HG03520 (cell line): ENCODE measurements around the gene SIT1.
A peak's percentile ranks its signal among the peaks of the same experiment; 100 is the strongest.
"Not testable (repeated sequence)": the region's sequence is repeated elsewhere in the genome, so short reads cannot be mapped to it uniquely, and the experiment has no call there.

Source experiments
- ATAC-seq: cut with Tn5 transposase; IDR thresholded peaks from one replicate; pipeline ENCODE4 v1.9.1; 2021; ENCODE audit warnings: mild to moderate bottlenecking, moderate library complexity; ENCODE audit not compliant: unreplicated experiment

SIT1 gene

GRCh38 chr9:35638751-35639150 lies 12.0 kb downstream of the SIT1 start:
- ATAC-seq: not testable (repeated sequence)

- ATAC-seq: not testable (repeated sequence)
Observed at GRCh38 chr9:35637427-35637955, 13.2 kb downstream of the SIT1 start.

GRCh38 chr9:35636877-35637246 lies 13.9 kb downstream of the SIT1 start:
- not testable (repeated sequence) for ATAC-seq

DNA sequence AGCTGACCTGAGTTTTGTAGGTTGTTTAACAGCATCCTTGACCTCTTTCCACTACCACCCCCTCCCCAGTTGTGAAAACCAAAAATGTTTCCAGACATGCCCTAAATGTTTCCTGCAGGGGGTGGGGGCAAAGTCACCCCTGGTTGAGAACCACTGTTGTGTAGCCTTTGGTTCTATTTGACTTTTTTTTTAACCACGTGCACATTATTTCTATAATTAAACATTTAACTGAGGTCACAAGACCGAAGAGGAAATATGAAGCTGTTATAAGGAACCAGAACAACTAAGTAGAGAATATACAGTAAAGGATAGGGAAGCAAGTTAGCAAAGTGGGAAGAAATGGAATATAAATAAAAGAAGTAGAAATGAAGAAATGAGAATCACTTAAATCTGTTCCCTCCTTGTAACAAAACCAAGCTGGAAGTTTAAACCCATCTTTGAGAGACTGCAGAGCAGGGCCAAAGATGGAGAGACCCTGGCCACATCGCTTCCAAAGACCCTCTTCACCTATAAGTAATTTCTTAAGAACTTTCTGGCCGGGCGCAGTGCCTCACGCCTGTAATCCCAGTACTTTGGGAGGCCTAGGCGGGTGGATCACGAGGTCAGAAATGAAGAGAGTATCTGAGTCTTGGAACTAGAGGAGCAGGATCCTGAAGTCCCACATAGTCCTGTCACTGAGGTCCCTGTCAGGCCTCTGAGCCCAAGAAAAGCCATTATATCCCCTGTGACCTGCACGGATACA lies 14.4 kb downstream of the SIT1 start:
- no peak for ATAC-seq

- no peak for ATAC-seq
Observed at GRCh38 chr9:35635730-35636129, 15.0 kb downstream of the SIT1 start.

- ATAC-seq: no peak
Observed at GRCh38 chr9:35629597-35629996, 21.1 kb downstream of the SIT1 start.

GRCh38 chr9:35628389-35628991 lies 22.2 kb downstream of the SIT1 start:
- ATAC-seq: no peak

DNA sequence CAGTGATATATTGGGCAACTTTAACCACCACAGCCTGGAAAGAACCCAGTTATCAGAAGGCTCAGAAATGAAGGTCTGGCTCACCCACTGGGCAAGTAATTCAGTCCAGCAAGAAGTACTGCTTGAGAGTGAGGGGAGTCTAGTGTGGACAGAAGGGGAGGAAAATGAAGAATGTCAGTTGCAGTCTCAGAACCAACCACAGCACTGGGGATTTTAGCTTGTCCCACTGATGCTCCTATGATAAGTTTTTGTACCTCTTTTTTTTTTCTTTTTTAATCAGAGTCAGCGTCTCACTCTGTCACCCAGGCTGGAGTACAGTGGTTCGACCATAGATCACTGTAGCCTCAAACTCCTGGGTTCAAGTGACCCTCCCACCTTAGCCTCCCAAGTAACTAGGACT lies 23.2 kb downstream of the SIT1 start:
- ATAC-seq: no peak

DNA sequence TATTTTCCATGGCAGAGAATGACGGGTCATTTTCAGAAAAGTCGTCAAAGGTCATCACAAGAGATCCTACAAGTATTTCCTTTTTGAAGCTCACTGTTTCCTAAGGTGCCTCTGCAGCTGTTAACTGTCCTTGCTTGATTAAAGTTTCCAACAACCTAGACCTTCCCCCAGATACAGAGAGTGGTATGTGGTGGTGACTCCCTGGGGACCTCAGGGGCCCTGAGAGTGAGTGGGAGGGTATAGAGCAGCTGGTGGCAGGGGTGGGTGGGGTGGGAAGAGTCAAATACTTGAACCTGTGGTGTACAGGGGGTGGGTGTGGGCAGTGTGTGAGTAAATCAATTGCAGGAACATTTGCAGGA lies 31.0 kb downstream of the SIT1 start:
- peak; percentile 45 for ATAC-seq

DNA sequence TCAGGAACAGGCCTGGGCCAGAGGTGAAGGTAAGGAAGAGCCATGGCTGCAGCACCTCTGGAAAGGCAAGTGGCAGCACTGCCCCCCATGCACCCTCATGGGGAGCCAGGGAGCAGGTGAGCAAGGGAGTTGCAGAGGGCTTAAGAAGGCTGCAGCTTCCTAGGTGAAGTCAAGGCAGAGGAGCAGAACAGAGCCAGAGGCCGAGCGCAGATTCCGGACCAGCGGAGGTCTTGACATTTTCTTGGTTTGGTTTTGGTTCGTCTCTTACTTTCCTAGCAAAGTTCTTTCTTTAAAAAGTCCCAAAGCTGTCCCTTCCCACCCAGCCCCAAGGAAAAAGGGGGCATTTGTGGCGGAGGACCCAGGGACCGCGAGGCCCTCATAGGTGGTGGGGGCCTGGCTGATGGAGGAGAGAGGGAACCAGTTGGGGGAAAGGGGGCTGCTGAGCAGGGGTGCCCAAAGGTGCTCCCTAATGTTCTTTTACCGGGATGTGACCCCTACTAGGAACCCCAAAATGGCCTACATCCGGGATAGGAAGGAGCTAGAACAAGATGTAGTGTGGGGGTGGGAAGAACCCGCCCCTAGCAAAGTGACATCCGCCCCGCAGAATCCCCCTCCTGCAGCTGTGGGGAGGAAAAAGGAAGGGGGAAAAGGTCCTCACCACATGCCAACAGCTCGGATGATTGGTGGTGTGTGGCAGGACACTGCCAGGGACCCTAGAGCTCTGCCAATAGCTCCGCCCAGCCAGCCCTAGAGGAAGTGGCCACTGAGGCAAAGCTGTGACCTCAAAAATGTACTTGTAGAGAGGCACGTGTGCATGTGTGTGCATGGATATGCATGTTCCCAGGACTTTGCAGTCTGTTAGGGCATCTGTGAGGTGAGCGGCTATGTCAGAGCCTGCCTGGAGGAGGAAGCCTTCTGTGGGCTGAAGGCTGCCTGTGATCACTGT lies 31.6 kb downstream of the SIT1 start:
- ATAC-seq: peak; percentile 33

DNA sequence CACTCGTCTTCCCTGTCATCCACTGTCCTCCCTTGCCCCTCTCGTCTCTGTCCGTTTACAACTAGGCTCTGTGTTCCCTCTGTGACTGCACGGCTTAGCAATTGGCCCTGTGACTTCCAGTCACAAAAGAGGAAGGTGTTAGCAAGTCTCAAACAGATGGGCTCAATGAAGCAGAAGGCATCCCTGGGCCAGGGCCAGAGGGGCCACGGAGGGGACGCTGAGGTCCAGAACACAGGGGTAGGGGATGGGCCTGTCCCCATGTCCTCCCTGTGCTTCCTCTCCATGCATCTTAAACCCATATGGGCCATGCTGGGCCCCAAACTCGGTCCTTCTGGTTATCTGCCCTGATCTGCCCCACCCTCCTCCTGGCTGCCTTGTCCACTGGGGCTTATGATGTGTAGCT lies 32.4 kb downstream of the SIT1 start, which contains the start of gene CD72:
CD72 (minus strand) TSS at position 89 of the 403 bp plus-strand sequence. CDS start 110 bp downstream, outside the sequence.
- no peak for ATAC-seq

DNA sequence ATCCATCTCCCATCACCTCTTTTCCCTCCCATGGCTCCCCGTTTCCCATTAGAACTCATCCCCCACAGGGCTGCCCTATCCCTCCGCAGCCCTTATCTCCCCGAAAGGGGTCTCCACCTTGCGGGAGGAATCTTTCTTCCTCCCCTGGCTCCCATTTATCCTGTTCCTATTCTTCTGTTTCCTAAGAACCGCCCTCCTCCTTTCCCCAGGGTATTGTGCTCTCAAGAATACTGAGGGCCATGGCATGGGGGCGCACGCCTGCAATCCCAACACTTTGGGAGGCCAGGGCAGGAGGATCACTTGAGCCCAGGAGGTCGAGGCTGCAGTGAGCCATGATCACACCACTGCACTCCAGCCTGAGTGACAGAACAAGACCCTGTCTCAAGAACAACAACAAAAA lies 33.2 kb downstream of the SIT1 start:
- ATAC-seq: no peak

- no peak for ATAC-seq
Observed at GRCh38 chr9:35616681-35617459, 33.9 kb downstream of the SIT1 start.

DNA sequence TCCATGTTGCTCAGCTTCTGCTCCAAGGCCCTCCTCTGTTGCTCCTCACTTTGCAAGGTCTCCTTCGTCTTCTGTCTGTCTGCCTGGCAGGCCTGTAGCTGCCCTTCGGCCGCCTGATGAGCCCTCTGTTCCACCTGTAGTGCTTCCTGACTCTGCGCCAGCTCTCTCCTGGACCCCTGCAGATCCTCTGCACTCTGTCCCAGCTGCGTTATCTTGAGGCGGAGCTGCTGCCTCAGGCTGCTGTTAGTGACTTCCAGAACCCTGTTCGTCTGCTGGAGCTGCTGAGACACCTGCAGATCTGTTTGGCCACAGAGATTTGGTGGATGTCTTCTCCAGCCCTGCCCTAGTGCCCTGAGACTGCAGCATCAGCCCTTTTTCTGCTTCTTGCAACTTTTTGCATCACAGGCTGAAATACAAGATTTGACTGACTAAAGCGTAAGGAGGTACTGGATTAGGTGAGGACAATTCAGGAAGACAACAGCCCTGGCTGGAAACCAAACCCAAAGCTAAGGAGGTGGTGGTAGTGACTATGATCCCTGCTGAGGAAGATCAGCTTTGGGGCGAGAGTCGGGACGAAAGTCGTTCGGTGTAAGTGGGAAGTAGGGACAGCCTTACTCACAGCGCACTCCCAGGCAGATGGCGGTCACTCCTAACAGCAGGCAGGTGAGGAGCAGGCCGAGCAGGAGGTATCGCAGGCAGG lies 34.6 kb downstream of the SIT1 start:
- ATAC-seq: no peak

GRCh38 chr9:35612843-35613242 lies 37.9 kb downstream of the SIT1 start:
- no peak for ATAC-seq

DNA sequence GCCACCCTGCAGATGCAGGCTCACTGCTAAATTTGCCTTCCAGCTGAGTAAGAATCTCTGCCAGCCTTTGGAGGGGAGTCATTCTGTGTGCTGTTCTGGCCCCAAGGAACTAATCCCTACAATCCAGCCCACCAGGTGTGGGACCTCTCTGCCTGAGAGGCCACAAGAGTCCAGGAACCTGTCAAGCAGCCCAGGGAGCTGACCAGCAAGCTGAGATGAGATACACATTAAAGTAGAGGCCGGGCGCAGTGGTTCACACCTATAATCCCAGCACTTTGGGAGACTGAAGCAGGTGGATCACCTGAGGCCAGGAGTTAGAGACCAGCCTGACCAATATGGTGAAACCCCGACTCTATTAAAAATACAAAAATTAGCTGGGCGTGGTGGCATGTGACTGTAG lies 38.7 kb downstream of the SIT1 start:
- ATAC-seq: not testable (repeated sequence)

GRCh38 chr9:35611230-35611797 lies 39.4 kb downstream of the SIT1 start:
- ATAC-seq: no peak

DNA sequence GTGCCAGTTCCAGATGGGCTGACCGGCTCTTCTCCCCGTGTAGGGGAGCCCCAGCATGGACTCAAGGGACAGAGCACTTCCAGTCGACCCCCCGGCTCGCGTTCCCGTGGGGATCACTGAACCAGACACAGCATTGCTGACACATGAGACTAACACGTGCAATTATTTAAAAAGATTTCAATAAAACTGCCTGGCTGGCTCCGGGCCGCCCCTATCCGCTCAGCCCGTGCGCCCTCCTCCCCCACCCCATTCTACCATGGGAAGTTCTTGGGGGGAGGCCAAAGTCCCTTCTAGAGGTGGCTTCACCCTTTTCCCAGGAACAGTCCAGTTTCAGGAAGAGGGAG lies 40.9 kb downstream of the SIT1 start:
- no peak for ATAC-seq

DNA sequence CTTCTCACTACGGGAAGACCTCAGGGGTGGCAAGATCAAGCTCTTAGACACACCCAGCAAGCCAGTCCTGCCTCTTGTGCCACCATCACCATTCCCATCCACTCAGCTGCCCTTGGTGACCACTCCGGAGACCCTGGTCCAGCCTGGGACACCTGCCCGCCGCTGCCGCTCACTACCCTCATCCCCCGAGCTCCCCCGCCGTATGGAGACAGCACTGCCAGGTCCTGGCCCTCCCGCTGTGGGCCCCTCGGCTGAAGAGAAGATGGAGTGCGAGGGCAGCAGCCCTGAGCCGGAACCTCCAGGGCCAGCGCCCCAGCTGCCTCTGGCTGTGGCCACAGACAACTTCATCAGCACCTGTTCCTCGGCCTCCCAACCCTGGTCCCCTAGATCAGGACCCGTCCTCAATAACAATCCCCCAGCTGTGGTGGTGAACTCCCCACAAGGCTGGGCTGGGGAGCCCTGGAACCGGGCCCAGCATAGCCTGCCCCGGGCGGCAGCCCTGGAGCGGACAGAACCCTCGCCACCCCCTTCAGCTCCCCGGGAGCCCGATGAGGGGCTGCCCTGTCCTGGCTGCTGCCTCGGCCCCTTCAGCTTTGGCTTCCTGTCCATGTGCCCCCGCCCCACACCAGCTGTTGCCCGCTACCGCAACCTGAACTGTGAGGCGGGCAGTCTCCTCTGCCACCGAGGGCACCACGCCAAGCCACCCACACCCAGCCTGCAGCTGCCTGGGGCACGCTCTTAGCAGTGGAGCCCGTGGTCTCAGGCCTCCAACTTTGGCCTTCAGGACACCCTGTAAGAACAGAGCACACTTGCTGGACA lies 41.5 kb downstream of the SIT1 start:
- ATAC-seq: no peak
